ENCODE data around the gene QARS1.

Gene QARS1

DNA sequence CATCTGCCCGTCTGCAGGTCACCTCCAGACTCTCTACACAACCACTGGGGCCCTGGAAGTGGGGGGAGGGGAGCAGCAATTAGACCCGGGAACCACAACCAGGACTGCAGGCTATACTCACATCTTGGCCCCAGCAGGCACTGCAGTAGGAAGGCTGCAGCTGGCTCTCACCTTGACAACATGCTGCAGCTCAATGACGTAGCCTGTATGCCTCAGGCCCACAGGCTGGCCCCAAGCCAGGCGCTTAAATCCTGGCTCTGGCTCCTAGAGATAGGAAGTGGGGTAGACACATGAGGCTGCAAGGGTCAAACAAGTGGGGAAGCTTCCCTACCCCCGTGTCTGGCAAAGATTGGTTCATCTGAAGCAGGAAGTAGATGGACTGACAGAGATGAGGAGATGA is 6.1 kb downstream of the QARS1 start:
- TF ChIP-seq, protein P1, sequence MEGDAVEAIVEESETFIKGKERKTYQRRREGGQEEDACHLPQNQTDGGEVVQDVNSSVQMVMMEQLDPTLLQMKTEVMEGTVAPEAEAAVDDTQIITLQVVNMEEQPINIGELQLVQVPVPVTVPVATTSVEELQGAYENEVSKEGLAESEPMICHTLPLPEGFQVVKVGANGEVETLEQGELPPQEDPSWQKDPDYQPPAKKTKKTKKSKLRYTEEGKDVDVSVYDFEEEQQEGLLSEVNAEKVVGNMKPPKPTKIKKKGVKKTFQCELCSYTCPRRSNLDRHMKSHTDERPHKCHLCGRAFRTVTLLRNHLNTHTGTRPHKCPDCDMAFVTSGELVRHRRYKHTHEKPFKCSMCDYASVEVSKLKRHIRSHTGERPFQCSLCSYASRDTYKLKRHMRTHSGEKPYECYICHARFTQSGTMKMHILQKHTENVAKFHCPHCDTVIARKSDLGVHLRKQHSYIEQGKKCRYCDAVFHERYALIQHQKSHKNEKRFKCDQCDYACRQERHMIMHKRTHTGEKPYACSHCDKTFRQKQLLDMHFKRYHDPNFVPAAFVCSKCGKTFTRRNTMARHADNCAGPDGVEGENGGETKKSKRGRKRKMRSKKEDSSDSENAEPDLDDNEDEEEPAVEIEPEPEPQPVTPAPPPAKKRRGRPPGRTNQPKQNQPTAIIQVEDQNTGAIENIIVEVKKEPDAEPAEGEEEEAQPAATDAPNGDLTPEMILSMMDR (IDR thresholded peaks at IDR 0.05; ENCODE audit: control extremely low read depth, extremely low read depth, low read depth, missing control alignments) = no peak
- no peak for DNase-seq (ENCODE audit: extremely low spot score)
- ChIA-PET CTCF (no interaction called here), POLR2A (no interaction called here)

- ChIA-PET POLR2A (interaction anchor here (0.6 to 2.7 kb wide), 16 partner anchors 10 to 1193 kb away, joined by 3 to 17 read pairs (median 5); partner anchors contain the start of genes DALRD3, IMPDH2, NDUFAF3 and PRKAR2A), CTCF (interaction anchor here (0.6 to 4.8 kb wide), 21 partner anchors 9 to 350 kb away, joined by 3 to 41 read pairs (median 4); partner anchors contain the start of genes KLHDC8B, NDUFAF3, P4HTM and QARS1)
- DNase-seq (ENCODE audit: extremely low spot score) = peak; percentile 95
- TF ChIP-seq, protein P1 (IDR thresholded peaks at IDR 0.05; ENCODE audit: control extremely low read depth, extremely low read depth, low read depth, missing control alignments) = peak; percentile 58
Observed at GRCh38 chr3:49093853-49094767, 10.4 kb downstream of the QARS1 start, which contains the start of gene QRICH1. Gene QRICH1, minus strand, starts transcription at chr3:49094071. Its CDS starts 17,054 bp downstream, at chr3:49077017.

DNA sequence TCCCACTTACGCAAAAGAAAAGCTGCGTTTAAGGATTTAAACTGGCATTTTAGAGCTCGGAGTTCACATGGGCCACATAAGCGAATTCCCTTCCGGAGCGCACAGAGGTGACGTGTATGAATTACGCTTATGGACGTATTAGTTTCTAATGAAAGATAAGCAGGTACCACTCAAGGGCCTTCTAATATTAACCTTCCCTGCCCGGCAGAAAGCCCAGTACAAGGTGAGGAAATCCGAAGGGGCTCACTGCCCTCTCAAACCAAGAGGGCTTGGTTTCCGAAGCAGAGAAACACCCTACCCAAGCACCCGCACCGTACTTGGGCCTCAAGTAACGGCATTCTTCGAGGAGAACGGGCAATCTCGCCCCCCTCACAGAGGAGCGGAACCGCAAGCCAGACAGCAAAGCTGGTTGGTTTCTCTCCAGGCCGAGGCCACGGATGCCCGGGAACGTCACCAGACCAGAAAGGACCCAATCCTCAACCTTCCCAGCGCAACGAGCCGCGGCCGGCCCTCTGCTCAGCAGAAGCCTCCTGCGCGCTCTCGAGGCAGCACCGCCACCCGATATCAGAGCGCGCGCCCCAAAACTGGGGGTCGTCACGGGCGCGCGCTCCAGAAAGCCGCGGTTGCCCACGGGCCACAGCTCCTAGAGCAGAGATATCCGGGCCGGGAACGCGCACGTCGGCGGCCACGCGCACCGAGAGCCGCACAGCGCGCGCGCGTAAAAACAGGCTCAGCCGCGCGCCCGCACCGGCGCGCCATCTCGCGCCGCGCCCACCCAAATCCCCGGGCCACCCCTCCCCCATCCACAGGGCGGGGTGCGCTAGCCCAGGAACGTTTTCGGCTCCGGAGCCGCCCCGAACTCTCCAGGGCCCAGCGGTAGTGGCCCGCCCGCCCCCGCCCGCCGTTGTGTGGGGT is 11.4 kb downstream of the QARS1 start:
- ChIA-PET CTCF (interaction anchor here (0.6 to 4.8 kb wide), 19 partner anchors 10 to 351 kb away, joined by 3 to 41 read pairs (median 4); partner anchors contain the start of genes KLHDC8B, NDUFAF3, P4HTM and QARS1), POLR2A (interaction anchor here (0.6 to 2.7 kb wide), 16 partner anchors 10 to 1192 kb away, joined by 3 to 17 read pairs (median 5); partner anchors contain the start of genes DALRD3, IMPDH2, NDUFAF3 and PRKAR2A)
- TF ChIP-seq, protein P1 (IDR thresholded peaks at IDR 0.05; ENCODE audit: control extremely low read depth, extremely low read depth, low read depth, missing control alignments) = no peak
- DNase-seq (ENCODE audit: extremely low spot score) = peak; percentile 78

DNA sequence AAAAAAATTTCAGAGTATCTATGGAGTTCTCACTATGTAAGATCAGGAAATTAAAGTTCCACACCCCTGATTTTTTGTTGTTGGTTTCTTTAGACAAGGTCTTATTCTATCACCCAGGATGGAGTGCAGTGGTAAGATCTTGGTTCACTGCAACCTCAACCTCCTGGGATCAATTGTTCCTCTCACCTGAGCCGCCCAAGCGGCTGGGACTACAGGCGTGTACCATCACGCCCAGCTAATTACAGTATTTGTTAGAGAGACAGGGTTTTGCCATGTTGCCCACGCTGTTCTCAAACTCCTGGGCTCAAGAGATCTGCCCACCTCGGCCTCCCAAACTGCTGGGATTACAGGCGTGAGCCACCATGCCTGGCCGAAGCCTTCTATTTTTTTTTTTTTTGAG is 23.1 kb downstream of the QARS1 start:
- TF ChIP-seq, protein P1 (IDR thresholded peaks at IDR 0.05; ENCODE audit: control extremely low read depth, extremely low read depth, low read depth, missing control alignments) = no peak
- POLR2A ChIA-PET = no interaction called here
- CTCF ChIA-PET = no interaction called here
- no peak for DNase-seq (ENCODE audit: extremely low spot score)

GRCh38 chr3:49079270-49079669 is 25.3 kb downstream of the QARS1 start:
- TF ChIP-seq, protein P1 (IDR thresholded peaks at IDR 0.05; ENCODE audit: control extremely low read depth, extremely low read depth, low read depth, missing control alignments) = no peak
- ChIA-PET POLR2A (interaction anchor here (0.7 kb wide), 1 partner anchor 318 kb away, joined by 4 read pairs; no protein-coding TSS in a partner anchor), CTCF (no interaction called here)
- DNase-seq (ENCODE audit: extremely low spot score) = no peak

DNA sequence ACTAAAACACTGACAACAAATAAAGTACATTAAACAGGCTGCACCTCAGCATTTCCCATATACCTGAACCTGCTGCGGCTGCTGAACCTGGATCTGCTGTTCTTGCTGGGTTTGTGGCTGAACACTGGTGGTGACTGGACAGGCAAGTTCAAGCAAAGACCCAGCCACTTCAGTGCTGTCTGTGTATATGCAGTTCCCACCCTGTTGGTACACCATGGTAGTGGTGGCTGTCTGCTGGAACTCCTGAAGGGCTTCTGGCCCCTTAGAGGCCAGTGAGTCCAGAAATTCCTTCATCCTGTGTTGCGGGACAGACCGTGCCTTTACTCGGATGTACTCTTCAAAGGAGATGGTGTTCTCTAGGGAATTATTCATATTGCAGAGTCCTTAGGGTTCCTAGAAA is 27.9 kb downstream of the QARS1 start:
- POLR2A ChIA-PET = no interaction called here
- TF ChIP-seq, protein P1 (IDR thresholded peaks at IDR 0.05; ENCODE audit: control extremely low read depth, extremely low read depth, low read depth, missing control alignments) = no peak
- DNase-seq (ENCODE audit: extremely low spot score) = no peak
- CTCF ChIA-PET = no interaction called here
